ENCODE data around the gene ULK4. TPM values are rescaled to one million over a fixed set of nuclear protein-coding genes. Genes with fewer than 3 reads are reported as not detected.

The ULK4 gene
- total RNA-seq, 4 donors from 2014 or later = 8.4 to 43.8 (median 20.8) TPM

GRCh38 chr3:41219424-41219823 lies 742.5 kb downstream of the ULK4 start:
- peaks cover 0 to 48% (median 20%) of the 10 kb centered on the region in 4 donors for H3K4me1 ChIP-seq
- peaks cover 0 to 6% (median 0%) of the 10 kb centered on the region in 3 donors for H3K36me3 ChIP-seq
- H3K9me3 ChIP-seq = no peaks in the 10 kb centered on the region
- no peak for TF ChIP-seq POLR2A (IDR thresholded peaks at IDR 0.05)
- TF ChIP-seq CTCF (IDR thresholded peaks at IDR 0.05) = no peak
- H3K27me3 ChIP-seq = no peaks in the 10 kb centered on the region
- H3K27ac ChIP-seq = no peak overlapping the region
- DNase-seq = no peak
- no peak overlapping the region for H3K4me3 ChIP-seq

GRCh38 chr3:41216993-41217392 lies 744.9 kb downstream of the ULK4 start:
- H3K4me3 ChIP-seq = no peak overlapping the region
- TF ChIP-seq POLR2A (IDR thresholded peaks at IDR 0.05) (no peak), CTCF (IDR thresholded peaks at IDR 0.05) (no peak)
- H3K27ac ChIP-seq = no peak overlapping the region
- H3K4me1 ChIP-seq = peaks cover 0 to 58% (median 17%) of the 10 kb centered on the region in 4 donors
- no peaks in the 10 kb centered on the region for H3K36me3 ChIP-seq
- H3K27me3 ChIP-seq = no peaks in the 10 kb centered on the region
- no peaks in the 10 kb centered on the region for H3K9me3 ChIP-seq
- DNase-seq = no peak

GRCh38 chr3:41216422-41216821 lies 745.5 kb downstream of the ULK4 start:
- Histone ChIP-seq H3K27me3 (no peaks in the 10 kb centered on the region), H3K4me3 (no peak overlapping the region), H3K27ac (no peak overlapping the region), H3K36me3 (no peaks in the 10 kb centered on the region), H3K4me1 (peaks cover 0 to 53% (median 15%) of the 10 kb centered on the region in 4 donors), H3K9me3 (no peaks in the 10 kb centered on the region)
- DNase-seq = no peak
- no peak for TF ChIP-seq CTCF (IDR thresholded peaks at IDR 0.05)
- TF ChIP-seq POLR2A (IDR thresholded peaks at IDR 0.05) = no peak

- Histone ChIP-seq H3K27ac (no peak overlapping the region), H3K4me3 (no peak overlapping the region), H3K27me3 (no peaks in the 10 kb centered on the region), H3K9me3 (no peaks in the 10 kb centered on the region), H3K36me3 (no peaks in the 10 kb centered on the region), H3K4me1 (peaks cover 0 to 56% (median 9%) of the 10 kb centered on the region in 4 donors)
- TF ChIP-seq CTCF (IDR thresholded peaks at IDR 0.05) (no peak), POLR2A (IDR thresholded peaks at IDR 0.05) (no peak)
- DNase-seq = no peak
These were observed 748.3 kb downstream of the ULK4 start for GRCh38 chr3:41213588-41213987.

GRCh38 chr3:41212088-41212487 lies 749.8 kb downstream of the ULK4 start:
- TF ChIP-seq POLR2A (IDR thresholded peaks at IDR 0.05) = no peak
- Histone ChIP-seq H3K4me1 (peaks cover 0 to 65% (median 8%) of the 10 kb centered on the region in 4 donors), H3K27ac (no peak overlapping the region), H3K27me3 (no peaks in the 10 kb centered on the region), H3K4me3 (no peak overlapping the region), H3K36me3 (no peaks in the 10 kb centered on the region), H3K9me3 (no peaks in the 10 kb centered on the region)
- no peak for DNase-seq

- H3K27me3 ChIP-seq = no peaks in the 10 kb centered on the region
- H3K36me3 ChIP-seq = no peaks in the 10 kb centered on the region
- no peak overlapping the region for H3K27ac ChIP-seq
- H3K9me3 ChIP-seq = no peaks in the 10 kb centered on the region
- peaks cover 0 to 66% (median 12%) of the 10 kb centered on the region in 4 donors for H3K4me1 ChIP-seq
- no peak for DNase-seq
- H3K4me3 ChIP-seq = no peak overlapping the region
- no peak for TF ChIP-seq CTCF (IDR thresholded peaks at IDR 0.05)
- TF ChIP-seq POLR2A (IDR thresholded peaks at IDR 0.05) = no peak
These were observed 750.9 kb downstream of the ULK4 start for GRCh38 chr3:41210966-41211365.
